22Rv1 (cell line): ENCODE data around the gene MEIS3.

Experiments
- H3K27ac ChIP-seq: fragments of 450-650 bp; 2 replicates; pipeline ENCODE4 v1.5.1; 2017
- CTCF ChIP-seq: fragments of 450-650 bp; IDR thresholded peaks from 2 replicates; pipeline ENCODE4 v1.5.1; 2017; ENCODE audit warnings: mild to moderate bottlenecking
- ZFX ChIP-seq: fragments of 450-650 bp; IDR thresholded peaks from 2 replicates; pipeline ENCODE4 v1.6.1; 2017; ENCODE audit warnings: antibody characterized with exemption, borderline replicate concordance

The MEIS3 gene

GRCh38 chr19:47376589-47377144, 42.7 kb downstream of the MEIS3 start:
- H3K27ac ChIP-seq, result no peak overlapping the region
- no peak for TF ChIP-seq ZFX
- no peak for TF ChIP-seq CTCF

GRCh38 chr19:47375694-47376588, 43.4 kb downstream of the MEIS3 start:
- H3K27ac ChIP-seq, result no peak overlapping the region
- TF ChIP-seq CTCF, result no peak
- TF ChIP-seq ZFX, result no peak

- no peak overlapping the region for H3K27ac ChIP-seq
- TF ChIP-seq CTCF (no peak), ZFX (no peak)
Observed at GRCh38 chr19:47374876-47375693, 44.2 kb downstream of the MEIS3 start.

GRCh38 chr19:47373246-47374240, 45.8 kb downstream of the MEIS3 start:
- TF ChIP-seq ZFX (no peak), CTCF (no peak)
- no peak overlapping the region for H3K27ac ChIP-seq

GRCh38 chr19:47372603-47373002, 46.7 kb downstream of the MEIS3 start:
- no peak overlapping the region for H3K27ac ChIP-seq
- TF ChIP-seq CTCF (no peak), ZFX (no peak)

- H3K27ac ChIP-seq, result no peak overlapping the region
- TF ChIP-seq ZFX (no peak), CTCF (no peak)
Observed at GRCh38 chr19:47371261-47371660, 48.1 kb downstream of the MEIS3 start.
